HUES48 (cell line): ENCODE measurements around the gene ZNF804A.

ENCODE experiments used
- H3K27ac ChIP-seq: one replicate; pipeline ENCODE4 v1.7.0; 2013; ENCODE audit warnings: low read depth, low read length, inconsistent platforms
- H3K27me3 ChIP-seq: 2 replicates; pipeline ENCODE4 v1.6.1; 2013; ENCODE audit warnings: mild to moderate bottlenecking, low read length; ENCODE audit not compliant: control insufficient read depth, insufficient read depth
- H3K36me3 ChIP-seq: 2 replicates; pipeline ENCODE4 v1.6.1; 2013; ENCODE audit warnings: low read length; ENCODE audit not compliant: control insufficient read depth, insufficient read depth
- H3K4me1 ChIP-seq: 2 replicates; pipeline ENCODE4 v1.6.1; 2013; ENCODE audit warnings: mild to moderate bottlenecking, low read length; ENCODE audit not compliant: control insufficient read depth, insufficient read depth
- H3K4me3 ChIP-seq: 2 replicates; pipeline ENCODE4 v1.5.1; 2013; ENCODE audit warnings: mild to moderate bottlenecking, low read depth, low read length
- H3K9ac ChIP-seq: 2 replicates; pipeline ENCODE4 v1.6.1; 2013; ENCODE audit warnings: mild to moderate bottlenecking, low read depth, low read length, moderate library complexity
- H3K9me3 ChIP-seq: 2 replicates; pipeline ENCODE4 v1.6.1; 2013; ENCODE audit warnings: low read length; ENCODE audit not compliant: control insufficient read depth, insufficient read depth

The ZNF804A gene

GRCh38 chr2:184923751-184924150 is 325.4 kb downstream of the ZNF804A start:
- Histone ChIP-seq H3K36me3 (no peaks in the 10 kb centered on the region), H3K9ac (no peak overlapping the region), H3K4me1 (no peaks in the 10 kb centered on the region), H3K9me3 (no peaks in the 10 kb centered on the region), H3K27ac (no peak overlapping the region), H3K4me3 (no peak overlapping the region), H3K27me3 (no peaks in the 10 kb centered on the region)

DNA sequence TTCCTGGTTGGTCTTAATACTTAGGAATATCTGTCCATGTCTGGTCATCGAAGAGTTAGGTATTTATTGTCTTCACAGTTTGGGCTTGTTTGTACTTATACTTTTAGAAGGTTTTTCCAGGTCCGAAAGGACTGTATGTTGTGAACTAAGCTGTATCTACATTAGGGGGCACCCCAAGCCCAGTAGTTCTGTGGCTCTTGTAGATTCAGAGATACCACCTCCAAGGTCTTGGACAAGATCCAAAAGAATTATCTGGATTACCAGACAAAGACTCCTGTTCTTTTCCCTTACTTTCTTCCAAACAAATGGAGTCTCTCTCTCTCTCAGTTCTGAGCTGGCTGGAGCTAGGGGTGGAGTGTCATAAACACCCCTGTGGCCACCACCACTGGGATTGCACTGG is 328.7 kb downstream of the ZNF804A start:
- Histone ChIP-seq H3K36me3 (no peaks in the 10 kb centered on the region), H3K4me1 (no peaks in the 10 kb centered on the region), H3K27me3 (no peaks in the 10 kb centered on the region), H3K4me3 (no peak overlapping the region), H3K9ac (no peak overlapping the region), H3K9me3 (peaks cover 5% of the 10 kb centered on the region), H3K27ac (no peak overlapping the region)

DNA sequence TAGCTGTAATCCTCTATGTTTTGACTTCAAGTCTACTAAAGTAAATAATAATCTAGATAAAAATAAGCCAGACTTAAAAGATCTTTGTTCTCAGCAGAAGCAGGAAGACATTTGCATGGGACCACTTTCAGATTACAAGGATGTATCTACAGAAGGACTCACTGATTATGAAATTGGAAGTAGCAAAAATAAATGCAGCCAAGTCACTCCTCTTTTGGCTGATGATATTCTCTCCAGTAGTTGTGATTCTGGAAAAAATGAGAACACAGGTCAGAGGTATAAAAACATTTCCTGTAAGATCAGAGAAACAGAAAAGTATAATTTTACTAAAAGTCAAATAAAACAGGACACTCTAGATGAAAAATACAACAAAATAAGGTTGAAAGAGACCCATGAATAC is 338.4 kb downstream of the ZNF804A start:
- H3K36me3 ChIP-seq, result no peaks in the 10 kb centered on the region

GRCh38 chr2:184938221-184938985 is 340.1 kb downstream of the ZNF804A start:
- H3K4me1 ChIP-seq, result 0 out of 2 replicates have a peak, but pooled peaks cover 5% of the 10 kb centered on the region
- no peaks in the 10 kb centered on the region for H3K9me3 ChIP-seq
- H3K4me3 ChIP-seq, result no peak overlapping the region
- no peak overlapping the region for H3K27ac ChIP-seq
- no peak overlapping the region for H3K9ac ChIP-seq
- H3K36me3 ChIP-seq, result no peaks in the 10 kb centered on the region
- H3K27me3 ChIP-seq, result no peaks in the 10 kb centered on the region

More for the DNA sequence above, 338.4 kb downstream of the ZNF804A start:
- Histone ChIP-seq H3K27ac (no peak overlapping the region), H3K4me1 (0 out of 2 replicates have a peak, but pooled peaks cover 5% of the 10 kb centered on the region), H3K9ac (no peak overlapping the region), H3K4me3 (no peak overlapping the region), H3K27me3 (no peaks in the 10 kb centered on the region), H3K9me3 (no peaks in the 10 kb centered on the region; the same call in 1 of the 2 replicates)

DNA sequence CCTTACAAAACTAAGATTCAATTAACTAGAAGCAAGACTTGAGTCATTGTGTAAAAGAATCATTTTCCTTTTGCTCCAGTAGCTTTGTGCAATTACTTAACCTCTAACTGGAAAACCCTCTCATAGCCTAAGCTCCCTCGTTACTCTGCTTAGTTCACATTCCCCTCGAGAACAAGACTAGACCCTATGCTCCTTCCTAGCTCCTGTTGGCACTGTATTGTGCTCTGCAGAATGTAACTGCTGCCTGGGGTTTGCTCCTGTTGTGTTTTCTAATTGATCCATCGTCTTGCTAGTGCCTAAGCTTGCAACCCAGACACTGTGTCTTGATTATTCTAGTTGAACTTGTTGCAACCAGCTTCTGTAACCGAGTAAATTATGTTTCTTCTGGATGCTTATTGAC is 347.0 kb downstream of the ZNF804A start:
- Histone ChIP-seq H3K9me3 (no peaks in the 10 kb centered on the region), H3K9ac (no peak overlapping the region), H3K27me3 (no peaks in the 10 kb centered on the region), H3K27ac (peak overlapping the region; percentile 47), H3K36me3 (no peaks in the 10 kb centered on the region), H3K4me1 (no peaks in the 10 kb centered on the region), H3K4me3 (no peak overlapping the region)

- peak overlapping the region; percentile 47 for H3K27ac ChIP-seq
- H3K9me3 ChIP-seq, result no peaks in the 10 kb centered on the region
- no peaks in the 10 kb centered on the region for H3K4me1 ChIP-seq
- no peaks in the 10 kb centered on the region for H3K36me3 ChIP-seq
- no peaks in the 10 kb centered on the region for H3K27me3 ChIP-seq
- H3K9ac ChIP-seq, result no peak overlapping the region
- H3K4me3 ChIP-seq, result no peak overlapping the region
Measured at GRCh38 chr2:184945824-184946223, 347.5 kb downstream of the ZNF804A start.

GRCh38 chr2:184956856-184957255 is 358.5 kb downstream of the ZNF804A start:
- Histone ChIP-seq H3K27ac (no peak overlapping the region), H3K4me1 (no peaks in the 10 kb centered on the region), H3K9ac (no peak overlapping the region), H3K36me3 (no peaks in the 10 kb centered on the region), H3K9me3 (no peaks in the 10 kb centered on the region), H3K4me3 (no peak overlapping the region), H3K27me3 (no peaks in the 10 kb centered on the region)

- H3K9ac ChIP-seq, result no peak overlapping the region
- no peaks in the 10 kb centered on the region for H3K36me3 ChIP-seq
- no peaks in the 10 kb centered on the region for H3K9me3 ChIP-seq
- H3K4me3 ChIP-seq, result no peak overlapping the region
- H3K27ac ChIP-seq, result no peak overlapping the region
- peaks cover 5% of the 10 kb centered on the region; the same call in 1 of the 2 replicates for H3K4me1 ChIP-seq
- H3K27me3 ChIP-seq, result no peaks in the 10 kb centered on the region
Measured at GRCh38 chr2:184971546-184972068, 373.3 kb downstream of the ZNF804A start.
